NB4 (cell line): ENCODE data around the gene CDH4.

Source experiments
- DNase-seq: peaks from one replicate; pipeline ENCODE4 v3.0.0; 2010; ENCODE audit warnings: low read depth
- H3K4me3 ChIP-seq: one replicate; pipeline ENCODE4 v1.5.1; 2011; ENCODE audit warnings: mild to moderate bottlenecking, low read depth, low read length, moderate library complexity
- MYC ChIP-seq: IDR thresholded peaks from 2 replicates; pipeline ENCODE4 v1.6.1; 2011; ENCODE audit warnings: low read depth, low read length
- POLR2A ChIP-seq: IDR thresholded peaks from 2 replicates; pipeline ENCODE4 v1.6.1; 2011; ENCODE audit warnings: mild to moderate bottlenecking; ENCODE audit not compliant: insufficient read length; ENCODE audit errors: extremely low read depth
- TF ChIP-seq, protein P1 (sequence below): IDR thresholded peaks from 2 replicates; pipeline ENCODE4 v1.6.1; 2011; ENCODE audit warnings: low read depth, low read length
- TF ChIP-seq, protein P2 (sequence below): IDR thresholded peaks from one replicate; pipeline ENCODE4 v1.5.1; 2012; ENCODE audit warnings: low read depth, low read length

CDH4 gene

DNA sequence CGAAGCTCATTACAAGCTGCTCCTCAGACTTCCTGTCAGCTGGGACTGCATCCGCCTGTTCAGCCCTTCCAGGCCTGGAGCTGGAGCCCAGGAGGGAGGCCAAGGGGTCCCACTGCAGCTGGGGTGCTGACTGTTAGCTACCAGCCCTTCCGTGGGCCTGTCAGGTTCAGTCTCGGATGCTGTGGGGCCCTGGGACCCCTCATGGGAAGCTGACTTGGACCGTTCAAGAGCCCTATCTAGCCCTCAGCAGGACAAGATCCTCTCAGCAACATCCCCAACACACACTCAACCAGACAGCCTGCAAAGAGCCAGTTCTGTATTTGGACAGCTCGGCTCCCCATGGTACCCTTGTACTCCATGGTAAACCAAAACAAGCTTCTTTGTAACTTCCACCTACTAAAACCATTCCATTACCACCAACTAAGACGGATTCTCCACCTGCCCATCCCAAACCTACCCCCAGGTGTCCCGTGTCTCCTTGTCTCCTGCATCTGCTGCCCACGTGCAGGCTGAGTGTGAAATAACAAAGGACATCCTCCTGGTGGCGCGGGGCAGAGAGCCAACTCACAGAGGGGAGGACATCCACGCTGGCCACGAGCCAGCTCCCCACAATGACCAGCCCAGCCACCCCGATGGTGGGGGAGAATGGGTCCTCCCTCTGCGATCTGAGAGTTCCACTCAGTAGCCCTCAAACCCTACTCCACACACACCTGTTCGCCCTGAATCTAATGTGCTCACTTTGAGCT lies 702.4 kb downstream of the CDH4 start:
- no peak overlapping the region for H3K4me3 ChIP-seq
- no peak for DNase-seq
- TF ChIP-seq POLR2A (no peak), MYC (no peak)
- TF ChIP-seq, protein P1, sequence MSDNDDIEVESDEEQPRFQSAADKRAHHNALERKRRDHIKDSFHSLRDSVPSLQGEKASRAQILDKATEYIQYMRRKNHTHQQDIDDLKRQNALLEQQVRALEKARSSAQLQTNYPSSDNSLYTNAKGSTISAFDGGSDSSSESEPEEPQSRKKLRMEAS: no peak
- TF ChIP-seq, protein P2, sequence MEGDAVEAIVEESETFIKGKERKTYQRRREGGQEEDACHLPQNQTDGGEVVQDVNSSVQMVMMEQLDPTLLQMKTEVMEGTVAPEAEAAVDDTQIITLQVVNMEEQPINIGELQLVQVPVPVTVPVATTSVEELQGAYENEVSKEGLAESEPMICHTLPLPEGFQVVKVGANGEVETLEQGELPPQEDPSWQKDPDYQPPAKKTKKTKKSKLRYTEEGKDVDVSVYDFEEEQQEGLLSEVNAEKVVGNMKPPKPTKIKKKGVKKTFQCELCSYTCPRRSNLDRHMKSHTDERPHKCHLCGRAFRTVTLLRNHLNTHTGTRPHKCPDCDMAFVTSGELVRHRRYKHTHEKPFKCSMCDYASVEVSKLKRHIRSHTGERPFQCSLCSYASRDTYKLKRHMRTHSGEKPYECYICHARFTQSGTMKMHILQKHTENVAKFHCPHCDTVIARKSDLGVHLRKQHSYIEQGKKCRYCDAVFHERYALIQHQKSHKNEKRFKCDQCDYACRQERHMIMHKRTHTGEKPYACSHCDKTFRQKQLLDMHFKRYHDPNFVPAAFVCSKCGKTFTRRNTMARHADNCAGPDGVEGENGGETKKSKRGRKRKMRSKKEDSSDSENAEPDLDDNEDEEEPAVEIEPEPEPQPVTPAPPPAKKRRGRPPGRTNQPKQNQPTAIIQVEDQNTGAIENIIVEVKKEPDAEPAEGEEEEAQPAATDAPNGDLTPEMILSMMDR: no peak

DNA sequence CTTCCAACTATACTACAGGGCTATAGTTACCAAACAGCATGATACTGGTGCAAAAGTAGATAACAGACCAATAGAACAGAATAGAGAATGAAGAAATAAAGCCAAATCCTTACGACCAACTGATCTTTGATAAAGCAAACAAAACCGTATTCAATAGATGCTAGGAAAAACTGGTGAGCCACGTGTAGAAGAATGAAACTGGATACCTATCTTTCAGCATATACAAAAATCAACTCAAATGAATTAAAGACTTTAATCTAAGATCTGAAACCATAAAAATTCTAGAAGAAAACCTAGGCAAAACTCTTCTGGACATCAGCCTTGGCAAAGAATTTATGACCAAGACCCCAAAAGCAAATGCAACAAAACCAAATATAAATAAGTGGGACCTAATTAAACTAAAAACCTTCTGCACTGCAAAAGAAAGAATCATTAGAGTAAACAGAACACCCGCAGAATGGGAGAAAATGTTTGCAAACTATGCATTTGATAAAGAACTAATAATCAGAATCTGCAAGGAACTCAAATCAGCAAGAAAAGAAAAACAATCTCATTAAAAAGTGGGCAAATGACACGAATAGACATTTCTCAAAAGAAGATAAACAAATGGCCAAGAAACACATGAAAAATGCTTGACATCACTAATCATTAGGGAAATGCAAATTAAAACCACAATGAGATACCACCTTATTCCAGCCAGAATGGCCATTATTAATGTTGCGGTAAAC lies 703.8 kb downstream of the CDH4 start:
- H3K4me3 ChIP-seq: no peak overlapping the region
- TF ChIP-seq MYC (no peak), POLR2A (no peak)
- TF ChIP-seq, protein P1: no peak
- TF ChIP-seq, protein P2: no peak
- no peak for DNase-seq

DNA sequence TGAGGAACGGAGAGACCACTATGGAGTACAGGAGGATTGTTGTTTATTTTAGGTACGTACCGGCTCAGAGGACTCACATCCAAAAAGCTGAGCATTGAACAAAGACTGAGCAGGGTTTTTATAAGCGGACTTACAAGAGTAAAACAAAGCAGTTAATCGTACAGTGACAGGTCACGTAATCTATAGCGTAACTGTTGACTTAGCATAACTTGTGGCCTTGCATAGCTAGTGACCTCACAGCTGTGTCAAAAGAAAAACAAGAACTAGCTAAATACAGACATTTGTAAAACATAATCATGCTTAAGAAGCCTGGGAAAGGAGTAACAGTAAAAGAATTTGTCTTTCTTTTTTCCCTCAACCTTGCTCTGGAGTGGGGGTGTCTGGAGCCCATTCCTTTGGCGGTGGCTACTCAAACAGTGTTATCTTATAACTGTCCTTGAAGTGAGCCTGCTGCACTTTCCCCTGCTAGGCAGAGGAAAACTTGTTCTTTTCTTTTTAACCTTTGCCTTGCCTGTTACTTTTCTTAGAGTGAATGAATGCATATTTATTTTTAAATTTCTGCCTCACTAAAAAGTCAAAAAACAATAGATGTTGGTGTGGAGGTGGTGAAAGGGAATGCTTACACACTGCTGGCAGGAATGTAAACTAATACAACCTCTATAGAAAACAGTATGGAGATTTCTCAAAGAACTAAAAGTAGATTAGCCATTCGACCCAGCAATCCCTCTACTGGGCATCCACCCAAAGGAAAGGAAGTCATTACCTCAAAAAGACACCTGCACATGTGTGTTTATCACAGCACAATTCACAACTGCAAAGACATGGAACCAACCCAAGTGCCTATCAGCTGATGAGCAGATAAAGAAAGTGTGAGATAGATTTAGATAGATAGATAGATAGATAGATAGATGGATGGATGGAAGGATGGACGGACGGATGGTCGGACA lies 704.6 kb downstream of the CDH4 start:
- TF ChIP-seq, protein P2: no peak
- TF ChIP-seq POLR2A: no peak
- TF ChIP-seq, protein P1: no peak
- no peak for TF ChIP-seq MYC
- H3K4me3 ChIP-seq: no peak overlapping the region
- no peak for DNase-seq

DNA sequence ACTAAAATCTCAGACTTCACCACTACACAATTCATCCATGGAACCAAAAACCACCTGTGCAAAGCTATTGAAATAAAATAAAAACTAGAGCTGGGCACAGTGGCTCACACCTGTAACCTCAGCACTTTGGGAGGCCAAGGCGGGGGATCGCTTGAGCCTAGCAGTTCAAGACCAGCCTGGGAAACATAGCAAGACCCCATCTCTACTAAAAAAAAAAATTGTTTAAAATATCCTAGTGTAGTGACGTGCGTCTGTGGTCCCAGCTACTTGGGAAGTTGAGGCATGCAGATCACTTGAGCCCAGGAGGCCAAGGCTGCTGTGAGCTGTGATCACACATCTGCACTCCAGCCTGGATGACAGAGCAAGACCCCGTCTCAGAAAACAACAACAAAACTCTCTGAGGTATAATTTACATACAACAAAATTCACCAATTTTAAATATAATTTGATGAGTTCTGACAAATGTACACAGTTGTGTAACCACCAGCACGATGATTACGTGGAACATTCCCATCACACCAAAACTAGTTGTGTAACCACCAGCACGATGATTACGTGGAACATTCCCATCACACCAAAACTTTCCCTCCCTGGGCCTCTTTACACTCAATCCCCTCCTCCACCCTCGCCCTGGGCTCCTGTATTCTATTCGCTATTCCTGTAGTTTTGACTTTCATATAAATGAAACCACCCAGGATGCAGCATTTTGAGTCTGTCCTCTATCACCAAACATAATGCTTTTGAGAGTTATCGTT lies 706.1 kb downstream of the CDH4 start:
- no peak overlapping the region for H3K4me3 ChIP-seq
- TF ChIP-seq MYC (no peak), POLR2A (no peak)
- TF ChIP-seq, protein P2: no peak
- TF ChIP-seq, protein P1: no peak
- DNase-seq: no peak
